Liver (tissue), 3 donors: ENCODE measurements around the gene TTC33.

Experiments
- CTCF ChIP-seq: fragments of 150-350 bp; IDR thresholded peaks from 2 replicates; pipeline ENCODE4 v1.5.1; 2017; ENCODE audit warnings: improper control_type of control experiment, low read depth, low read length; ENCODE audit not compliant: missing input control
- FOXA1 ChIP-seq: IDR thresholded peaks from 2 replicates; pipeline ENCODE4 v1.6.1; 2016; ENCODE audit warnings: antibody characterized with exemption
- JUND ChIP-seq, 2 donors: IDR thresholded peaks; 2 replicates each; pipeline ENCODE4 v1.6.1; 2016; ENCODE audit warnings: antibody characterized with exemption in 2 of 2
- MAX ChIP-seq: IDR thresholded peaks from 2 replicates; pipeline ENCODE4 v1.6.1; 2016; ENCODE audit warnings: antibody characterized with exemption
- RAD21 ChIP-seq, 2 donors: IDR thresholded peaks; 2 replicates each; pipeline ENCODE4 v1.6.1; 2016; ENCODE audit warnings: antibody characterized with exemption in 2 of 2, mild to moderate bottlenecking in 2 of 2
- SP1 ChIP-seq: IDR thresholded peaks from 2 replicates; pipeline ENCODE4 v1.6.1; 2018; ENCODE audit warnings: antibody characterized with exemption, mild to moderate bottlenecking
- TAF1 ChIP-seq: conservative IDR thresholded peaks from 2 replicates; pipeline ENCODE4 v1.6.1; 2016; ENCODE audit warnings: antibody characterized with exemption, mild to moderate bottlenecking
- YY1 ChIP-seq: IDR thresholded peaks from 2 replicates; pipeline ENCODE4 v1.6.1; 2016; ENCODE audit warnings: antibody characterized with exemption, mild to moderate bottlenecking
- TF ChIP-seq, protein P1 (sequence below): IDR thresholded peaks from 2 replicates; pipeline ENCODE4 v1.6.1; 2016; ENCODE audit warnings: antibody characterized with exemption, mild to moderate bottlenecking
- donor health status: healthy.
- donor health status: healthy.

- TF ChIP-seq CTCF (no peak), YY1 (no peak), RAD21 (IDR thresholded peaks at IDR 0.05) (no peak), TAF1 (no peak), SP1 (no peak), JUND (IDR thresholded peaks at IDR 0.05) (no peak), MAX (no peak), FOXA1 (no peak)
- TF ChIP-seq, protein P1, sequence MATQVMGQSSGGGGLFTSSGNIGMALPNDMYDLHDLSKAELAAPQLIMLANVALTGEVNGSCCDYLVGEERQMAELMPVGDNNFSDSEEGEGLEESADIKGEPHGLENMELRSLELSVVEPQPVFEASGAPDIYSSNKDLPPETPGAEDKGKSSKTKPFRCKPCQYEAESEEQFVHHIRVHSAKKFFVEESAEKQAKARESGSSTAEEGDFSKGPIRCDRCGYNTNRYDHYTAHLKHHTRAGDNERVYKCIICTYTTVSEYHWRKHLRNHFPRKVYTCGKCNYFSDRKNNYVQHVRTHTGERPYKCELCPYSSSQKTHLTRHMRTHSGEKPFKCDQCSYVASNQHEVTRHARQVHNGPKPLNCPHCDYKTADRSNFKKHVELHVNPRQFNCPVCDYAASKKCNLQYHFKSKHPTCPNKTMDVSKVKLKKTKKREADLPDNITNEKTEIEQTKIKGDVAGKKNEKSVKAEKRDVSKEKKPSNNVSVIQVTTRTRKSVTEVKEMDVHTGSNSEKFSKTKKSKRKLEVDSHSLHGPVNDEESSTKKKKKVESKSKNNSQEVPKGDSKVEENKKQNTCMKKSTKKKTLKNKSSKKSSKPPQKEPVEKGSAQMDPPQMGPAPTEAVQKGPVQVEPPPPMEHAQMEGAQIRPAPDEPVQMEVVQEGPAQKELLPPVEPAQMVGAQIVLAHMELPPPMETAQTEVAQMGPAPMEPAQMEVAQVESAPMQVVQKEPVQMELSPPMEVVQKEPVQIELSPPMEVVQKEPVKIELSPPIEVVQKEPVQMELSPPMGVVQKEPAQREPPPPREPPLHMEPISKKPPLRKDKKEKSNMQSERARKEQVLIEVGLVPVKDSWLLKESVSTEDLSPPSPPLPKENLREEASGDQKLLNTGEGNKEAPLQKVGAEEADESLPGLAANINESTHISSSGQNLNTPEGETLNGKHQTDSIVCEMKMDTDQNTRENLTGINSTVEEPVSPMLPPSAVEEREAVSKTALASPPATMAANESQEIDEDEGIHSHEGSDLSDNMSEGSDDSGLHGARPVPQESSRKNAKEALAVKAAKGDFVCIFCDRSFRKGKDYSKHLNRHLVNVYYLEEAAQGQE = no peak
These were observed 75.7 kb downstream of the TTC33 start, which contains the start of gene PTGER4 for GRCh38 chr5:40679913-40680681.
